GM12875 (cell line): ENCODE results near the gene HELB.

Source experiments
- H3K4me3 ChIP-seq: one replicate; pipeline ENCODE4 v1.5.1; 2011; ENCODE audit warnings: low read depth, low read length, control low read depth
- TF ChIP-seq, protein P1 (sequence below): IDR thresholded peaks from 2 replicates; pipeline ENCODE4 v1.5.1; 2011; ENCODE audit warnings: low read depth, mild to moderate bottlenecking, control low read depth, inconsistent platforms, low read length, moderate library complexity, borderline replicate concordance; ENCODE audit not compliant: insufficient read depth

The HELB gene

DNA sequence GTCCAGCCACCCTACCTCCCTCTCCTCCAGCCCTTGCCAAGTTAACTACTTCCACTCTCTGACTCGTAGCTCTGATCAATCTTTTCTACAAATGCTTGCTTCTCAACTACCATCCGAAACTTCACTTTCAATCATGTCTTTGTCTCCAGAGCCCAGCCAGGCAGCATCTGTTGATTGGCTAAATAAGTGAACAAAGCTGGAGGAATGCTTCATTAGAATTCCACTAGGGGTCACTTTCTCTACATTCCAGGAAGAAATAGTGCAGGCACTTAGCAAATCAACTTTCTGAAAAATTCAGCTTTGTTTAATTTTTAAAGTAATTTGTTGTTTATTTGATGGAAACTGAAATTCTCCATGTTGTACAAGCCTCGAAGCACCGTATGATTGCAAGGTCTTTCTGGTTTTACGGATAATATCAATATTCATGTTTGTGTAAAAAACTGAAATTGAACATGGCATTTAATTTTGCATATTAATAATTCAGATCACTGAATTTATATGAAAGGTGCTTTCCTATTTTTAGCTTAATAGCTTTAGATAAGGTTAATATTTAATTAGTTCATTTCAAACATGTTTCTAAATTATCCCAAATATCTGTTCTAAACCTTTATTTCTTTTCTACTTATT is 32.4 kb upstream of the HELB start:
- TF ChIP-seq, protein P1, sequence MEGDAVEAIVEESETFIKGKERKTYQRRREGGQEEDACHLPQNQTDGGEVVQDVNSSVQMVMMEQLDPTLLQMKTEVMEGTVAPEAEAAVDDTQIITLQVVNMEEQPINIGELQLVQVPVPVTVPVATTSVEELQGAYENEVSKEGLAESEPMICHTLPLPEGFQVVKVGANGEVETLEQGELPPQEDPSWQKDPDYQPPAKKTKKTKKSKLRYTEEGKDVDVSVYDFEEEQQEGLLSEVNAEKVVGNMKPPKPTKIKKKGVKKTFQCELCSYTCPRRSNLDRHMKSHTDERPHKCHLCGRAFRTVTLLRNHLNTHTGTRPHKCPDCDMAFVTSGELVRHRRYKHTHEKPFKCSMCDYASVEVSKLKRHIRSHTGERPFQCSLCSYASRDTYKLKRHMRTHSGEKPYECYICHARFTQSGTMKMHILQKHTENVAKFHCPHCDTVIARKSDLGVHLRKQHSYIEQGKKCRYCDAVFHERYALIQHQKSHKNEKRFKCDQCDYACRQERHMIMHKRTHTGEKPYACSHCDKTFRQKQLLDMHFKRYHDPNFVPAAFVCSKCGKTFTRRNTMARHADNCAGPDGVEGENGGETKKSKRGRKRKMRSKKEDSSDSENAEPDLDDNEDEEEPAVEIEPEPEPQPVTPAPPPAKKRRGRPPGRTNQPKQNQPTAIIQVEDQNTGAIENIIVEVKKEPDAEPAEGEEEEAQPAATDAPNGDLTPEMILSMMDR, result peak; percentile 28; the same call in 1 of the 2 replicates
- no peak overlapping the region for H3K4me3 ChIP-seq

DNA sequence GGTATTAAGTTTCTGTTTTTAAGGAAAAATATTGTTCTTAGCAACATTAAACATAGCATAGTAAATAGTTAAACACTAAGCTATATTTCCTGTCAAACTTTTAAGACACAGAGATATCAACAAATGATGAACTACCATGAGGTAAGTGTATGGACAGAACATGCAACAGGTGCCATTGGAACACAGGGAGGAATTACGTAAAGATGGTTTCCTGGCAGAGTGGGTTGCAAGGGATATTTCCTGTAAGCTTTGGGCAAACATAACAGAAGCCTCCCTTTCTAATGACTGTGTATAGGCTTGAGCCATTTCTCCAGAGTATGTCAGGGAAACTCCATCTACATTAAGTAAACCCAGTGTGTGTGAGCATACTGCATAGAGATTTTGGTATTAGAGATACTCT is 31.7 kb upstream of the HELB start:
- H3K4me3 ChIP-seq, result no peak overlapping the region
- TF ChIP-seq, protein P1, result no peak

DNA sequence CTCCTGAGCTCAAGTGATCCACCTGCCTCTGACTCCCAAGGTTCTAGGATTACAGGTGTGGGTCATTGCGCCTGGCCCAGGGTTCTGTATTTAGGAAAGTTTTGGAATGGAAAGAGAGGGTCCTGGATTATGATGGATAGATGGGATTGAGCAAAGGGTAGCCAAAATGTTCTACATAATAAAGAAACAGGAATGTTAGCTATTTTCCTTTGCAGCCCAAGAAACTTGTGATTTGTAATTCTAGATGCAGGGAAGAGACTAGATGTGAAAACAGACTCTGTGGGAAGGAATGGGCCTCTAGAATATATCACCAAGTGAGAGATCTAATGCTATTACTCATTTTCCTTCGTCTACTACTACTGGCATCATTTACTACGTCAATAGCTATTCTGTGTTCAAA is 29.6 kb upstream of the HELB start:
- no peak overlapping the region for H3K4me3 ChIP-seq
- TF ChIP-seq, protein P1, result no peak

DNA sequence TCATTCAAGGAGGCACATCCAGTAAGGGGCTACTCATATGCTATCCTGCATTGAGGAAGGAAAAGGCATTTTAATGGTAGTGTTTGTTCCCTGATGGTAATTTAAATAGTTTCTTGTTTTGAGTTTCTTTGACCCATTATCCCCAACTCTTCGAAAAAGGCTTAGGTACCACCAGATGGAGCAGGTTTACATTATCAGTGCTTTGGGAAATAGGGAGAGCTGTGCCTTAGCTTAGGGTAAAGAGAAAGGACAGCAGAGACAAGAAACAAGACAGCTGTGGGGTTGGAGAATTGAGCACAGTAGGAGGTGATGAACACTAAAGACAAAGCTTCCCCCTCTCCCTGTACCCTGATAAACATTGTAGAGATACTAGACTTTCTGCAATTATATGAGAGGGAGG is 29.1 kb upstream of the HELB start:
- TF ChIP-seq, protein P1, result no peak
- no peak overlapping the region for H3K4me3 ChIP-seq

DNA sequence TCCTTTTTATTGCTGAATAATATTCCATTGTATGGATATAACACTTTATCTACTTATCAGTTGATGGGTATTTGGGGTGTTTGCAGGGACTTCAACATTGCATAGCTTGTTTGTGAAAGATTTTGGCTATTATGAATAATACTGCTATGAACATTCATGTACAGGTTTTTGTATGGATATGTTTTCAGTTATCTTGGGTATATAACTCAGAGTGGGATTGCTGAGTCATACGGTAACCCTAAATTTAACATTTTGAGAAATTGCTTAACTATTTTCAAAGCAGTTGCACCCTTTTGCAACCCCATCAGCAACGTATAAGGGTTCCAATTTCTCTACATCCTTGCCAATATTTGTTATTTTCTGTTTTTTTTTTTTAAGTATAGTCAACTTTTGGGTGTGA is 27.3 kb upstream of the HELB start:
- TF ChIP-seq, protein P1, result no peak
- H3K4me3 ChIP-seq, result no peak overlapping the region

DNA sequence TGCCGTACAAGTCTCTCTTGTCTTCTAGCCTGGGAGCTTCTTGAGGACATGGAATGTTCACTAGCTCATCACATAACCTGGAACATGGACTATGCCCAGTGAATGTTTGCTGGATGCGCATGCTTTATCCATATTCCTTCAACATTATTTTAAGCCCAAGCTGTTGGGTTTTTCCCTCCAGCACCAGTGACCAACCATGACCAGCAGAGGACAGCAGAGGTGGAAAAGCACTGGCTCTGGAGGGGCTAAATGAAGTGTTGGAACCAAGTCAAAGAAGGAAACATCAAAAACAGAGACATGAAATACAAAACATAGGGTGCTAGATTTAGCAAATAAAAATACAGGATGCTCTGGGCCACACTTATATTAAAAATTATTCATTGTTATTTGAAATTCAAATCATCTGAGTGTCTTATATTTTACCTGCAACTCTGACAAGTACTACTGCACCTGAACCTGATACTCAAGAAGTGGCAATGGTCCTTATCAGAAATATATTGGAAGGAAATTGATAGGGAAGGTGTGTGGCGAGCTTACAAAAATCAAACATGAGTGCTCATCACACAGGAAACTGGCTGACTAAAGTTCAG is 23.1 kb upstream of the HELB start:
- H3K4me3 ChIP-seq, result no peak overlapping the region
- TF ChIP-seq, protein P1, result peak; percentile 55; the same call in 1 of the 2 replicates

DNA sequence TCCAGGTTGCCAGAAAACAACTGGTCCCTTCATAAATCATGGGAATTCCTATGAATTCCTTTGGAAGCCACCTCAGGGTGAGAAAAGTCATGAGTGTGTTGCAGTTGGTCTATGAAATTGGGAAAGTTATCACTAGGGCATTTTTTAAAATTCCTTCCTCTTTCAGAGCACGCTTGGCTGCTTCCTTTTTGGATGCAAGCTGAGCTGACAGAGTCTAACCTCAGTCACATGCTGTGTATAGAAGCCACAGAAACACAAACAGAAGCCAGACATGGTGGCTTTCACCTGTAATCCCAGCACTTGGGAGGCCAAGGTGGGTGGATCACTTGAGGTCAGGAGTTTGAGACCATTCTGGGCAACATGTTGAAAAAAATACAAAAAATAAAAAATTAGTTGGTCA is 21.7 kb upstream of the HELB start:
- TF ChIP-seq, protein P1, result no peak
- no peak overlapping the region for H3K4me3 ChIP-seq
